Measurements from ENCODE around the gene USP40.

The USP40 gene

DNA sequence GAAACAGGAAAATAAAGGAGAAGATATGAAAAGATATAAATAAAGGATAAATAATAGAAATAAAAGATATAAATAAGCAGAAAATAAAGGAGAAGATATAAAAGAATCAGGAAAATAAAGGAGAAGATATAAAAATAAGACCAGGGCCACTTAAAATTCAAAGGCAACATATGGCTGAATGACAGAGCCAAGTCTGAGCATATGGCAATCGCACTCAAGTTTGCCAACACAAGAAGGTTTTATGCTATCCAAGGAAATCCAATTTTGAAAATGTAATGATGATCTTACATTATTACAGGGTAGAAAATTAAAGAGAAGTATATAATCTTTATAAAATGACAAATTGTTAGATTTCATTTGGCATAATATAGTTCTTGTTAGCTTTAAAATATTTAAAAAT is 33.6 kb downstream of the USP40 start:
- no peaks in the 10 kb centered on the region for H3K9me2 ChIP-seq (replicated peaks; ENCODE audit: insufficient read depth, low read length)
- no peaks in the 10 kb centered on the region for H3K9me3 ChIP-seq (ENCODE audit: insufficient read depth, low read length)
- no peak overlapping the region for H3K27ac ChIP-seq (ENCODE audit: low read depth, low read length)
- no peak overlapping the region for H3K9ac ChIP-seq (ENCODE audit: low read length)
- no peak overlapping the region for H3K4me3 ChIP-seq (ENCODE audit: insufficient read depth, low read length, poor library complexity, severe bottlenecking)
- H2AFZ ChIP-seq (ENCODE audit: low read depth, low read length, severe bottlenecking) = no peak overlapping the region
- H3K79me2 ChIP-seq (ENCODE audit: insufficient read depth, low read length) = no peaks in the 10 kb centered on the region
- H4K20me1 ChIP-seq (ENCODE audit: low read depth, low read length) = no peaks in the 10 kb centered on the region
- H3K27me3 ChIP-seq (ENCODE audit: low read length) = no peaks in the 10 kb centered on the region
- TF ChIP-seq, protein P1, sequence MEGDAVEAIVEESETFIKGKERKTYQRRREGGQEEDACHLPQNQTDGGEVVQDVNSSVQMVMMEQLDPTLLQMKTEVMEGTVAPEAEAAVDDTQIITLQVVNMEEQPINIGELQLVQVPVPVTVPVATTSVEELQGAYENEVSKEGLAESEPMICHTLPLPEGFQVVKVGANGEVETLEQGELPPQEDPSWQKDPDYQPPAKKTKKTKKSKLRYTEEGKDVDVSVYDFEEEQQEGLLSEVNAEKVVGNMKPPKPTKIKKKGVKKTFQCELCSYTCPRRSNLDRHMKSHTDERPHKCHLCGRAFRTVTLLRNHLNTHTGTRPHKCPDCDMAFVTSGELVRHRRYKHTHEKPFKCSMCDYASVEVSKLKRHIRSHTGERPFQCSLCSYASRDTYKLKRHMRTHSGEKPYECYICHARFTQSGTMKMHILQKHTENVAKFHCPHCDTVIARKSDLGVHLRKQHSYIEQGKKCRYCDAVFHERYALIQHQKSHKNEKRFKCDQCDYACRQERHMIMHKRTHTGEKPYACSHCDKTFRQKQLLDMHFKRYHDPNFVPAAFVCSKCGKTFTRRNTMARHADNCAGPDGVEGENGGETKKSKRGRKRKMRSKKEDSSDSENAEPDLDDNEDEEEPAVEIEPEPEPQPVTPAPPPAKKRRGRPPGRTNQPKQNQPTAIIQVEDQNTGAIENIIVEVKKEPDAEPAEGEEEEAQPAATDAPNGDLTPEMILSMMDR (IDR thresholded peaks at IDR 0.05; ENCODE audit: insufficient read depth, low read length, poor library complexity, severe bottlenecking) = no peak
- no peak for TF ChIP-seq EZH2phosphoT487 (conservative IDR thresholded peaks at IDR 0.05; ENCODE audit: low read length)
- no peak overlapping the region for H3K4me2 ChIP-seq (ENCODE audit: low read depth, low read length, poor library complexity, severe bottlenecking)
- no peaks in the 10 kb centered on the region for H3F3A ChIP-seq (ENCODE audit: insufficient read depth)
- H3K36me3 ChIP-seq (ENCODE audit: low read length) = no peaks in the 10 kb centered on the region

DNA sequence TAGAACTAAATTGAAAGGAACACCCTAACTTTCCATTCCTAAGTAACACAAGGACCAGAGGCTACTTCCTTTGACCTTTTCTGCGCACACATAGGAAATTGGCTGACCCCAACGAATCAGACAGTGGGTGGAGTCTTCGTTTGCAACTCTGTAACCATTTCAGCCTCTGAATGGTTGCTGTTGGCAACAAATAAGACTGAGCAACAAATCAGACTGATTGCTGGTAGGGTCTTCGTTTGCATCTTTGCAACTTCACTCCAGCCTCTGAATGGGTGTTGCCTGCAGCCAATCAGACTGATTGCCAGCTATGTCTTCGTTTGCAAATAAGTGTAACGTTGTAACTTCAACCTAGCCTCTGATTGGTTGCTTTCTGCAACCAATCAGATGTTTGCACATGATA is 34.6 kb downstream of the USP40 start:
- no peaks in the 10 kb centered on the region for H3K36me3 ChIP-seq (ENCODE audit: low read length)
- H3K9me3 ChIP-seq (ENCODE audit: insufficient read depth, low read length) = no peaks in the 10 kb centered on the region
- no peak overlapping the region for H2AFZ ChIP-seq (ENCODE audit: low read depth, low read length, severe bottlenecking)
- no peaks in the 10 kb centered on the region for H4K20me1 ChIP-seq (ENCODE audit: low read depth, low read length)
- H3K79me2 ChIP-seq (ENCODE audit: insufficient read depth, low read length) = no peaks in the 10 kb centered on the region
- no peak for TF ChIP-seq EZH2phosphoT487 (conservative IDR thresholded peaks at IDR 0.05; ENCODE audit: low read length)
- TF ChIP-seq, protein P1 (IDR thresholded peaks at IDR 0.05; ENCODE audit: insufficient read depth, low read length, poor library complexity, severe bottlenecking) = no peak
- H3K9me2 ChIP-seq (replicated peaks; ENCODE audit: insufficient read depth, low read length) = no peaks in the 10 kb centered on the region
- H3K27ac ChIP-seq (ENCODE audit: low read depth, low read length) = no peak overlapping the region
- no peak overlapping the region for H3K4me3 ChIP-seq (ENCODE audit: insufficient read depth, low read length, poor library complexity, severe bottlenecking)
- H3F3A ChIP-seq (ENCODE audit: insufficient read depth) = no peaks in the 10 kb centered on the region
- no peaks in the 10 kb centered on the region for H3K27me3 ChIP-seq (ENCODE audit: low read length)
- H3K4me2 ChIP-seq (ENCODE audit: low read depth, low read length, poor library complexity, severe bottlenecking) = no peak overlapping the region
- H3K9ac ChIP-seq (ENCODE audit: low read length) = no peak overlapping the region

- H3K27me3 ChIP-seq (ENCODE audit: low read length) = no peaks in the 10 kb centered on the region
- H3K4me2 ChIP-seq (ENCODE audit: low read depth, low read length, poor library complexity, severe bottlenecking) = no peak overlapping the region
- H3K27ac ChIP-seq (ENCODE audit: low read depth, low read length) = no peak overlapping the region
- no peak overlapping the region for H3K4me3 ChIP-seq (ENCODE audit: insufficient read depth, low read length, poor library complexity, severe bottlenecking)
- H3F3A ChIP-seq (ENCODE audit: insufficient read depth) = no peaks in the 10 kb centered on the region
- no peaks in the 10 kb centered on the region for H3K9me3 ChIP-seq (ENCODE audit: insufficient read depth, low read length)
- no peaks in the 10 kb centered on the region for H3K9me2 ChIP-seq (replicated peaks; ENCODE audit: insufficient read depth, low read length)
- no peaks in the 10 kb centered on the region for H4K20me1 ChIP-seq (ENCODE audit: low read depth, low read length)
- no peak overlapping the region for H2AFZ ChIP-seq (ENCODE audit: low read depth, low read length, severe bottlenecking)
- TF ChIP-seq, protein P1 (IDR thresholded peaks at IDR 0.05; ENCODE audit: insufficient read depth, low read length, poor library complexity, severe bottlenecking) = no peak
- no peak for TF ChIP-seq EZH2phosphoT487 (conservative IDR thresholded peaks at IDR 0.05; ENCODE audit: low read length)
- no peaks in the 10 kb centered on the region for H3K79me2 ChIP-seq (ENCODE audit: insufficient read depth, low read length)
- H3K9ac ChIP-seq (ENCODE audit: low read length) = no peak overlapping the region
- no peaks in the 10 kb centered on the region for H3K36me3 ChIP-seq (ENCODE audit: low read length)
Measured at GRCh38 chr2:233530381-233530780, 36.2 kb downstream of the USP40 start.
